BE2C (cell line): ENCODE measurements around the gene GRID1.

Experiments used
- DNase-seq: peaks from one replicate; pipeline ENCODE4 v3.0.0-alpha.2; 2020
- H3K27me3 ChIP-seq: fragments of 250-450 bp; sonication (Bioruptor Pico); 2 replicates; pipeline ENCODE4 v1.5.1; 2020; ENCODE audit warnings: mild to moderate bottlenecking
- H3K36me3 ChIP-seq: fragments of 250-450 bp; sonication (Bioruptor Pico); 2 replicates; pipeline ENCODE4 v1.5.1; 2020; ENCODE audit warnings: mild to moderate bottlenecking
- H3K4me1 ChIP-seq: fragments of 250-450 bp; sonication (Bioruptor Pico); 2 replicates; pipeline ENCODE4 v1.5.1; 2020
- H3K4me3 ChIP-seq: 2 replicates; pipeline ENCODE4 v1.5.1; 2011; ENCODE audit warnings: low read depth, low read length
- H3K9me3 ChIP-seq: fragments of 250-450 bp; sonication (Bioruptor Pico); 2 replicates; pipeline ENCODE4 v1.5.1; 2020
- CTCF ChIP-seq: IDR thresholded peaks from 2 replicates; pipeline ENCODE4 v1.5.1; 2012; ENCODE audit warnings: mild to moderate bottlenecking, low read depth, low read length

Gene GRID1

GRCh38 chr10:86282664-86283465 is 83.7 kb downstream of the GRID1 start:
- no peak for DNase-seq
- H3K4me3 ChIP-seq: no peak overlapping the region
- H3K27me3 ChIP-seq: no peaks in the 10 kb centered on the region
- H3K4me1 ChIP-seq: peaks cover 18% of the 10 kb centered on the region
- TF ChIP-seq CTCF: no peak
- 0 out of 2 replicates have a peak, but pooled peaks cover 2% of the 10 kb centered on the region for H3K36me3 ChIP-seq
- H3K9me3 ChIP-seq: no peaks in the 10 kb centered on the region

GRCh38 chr10:86281396-86281795 is 85.2 kb downstream of the GRID1 start:
- Histone ChIP-seq H3K36me3 (no peaks in the 10 kb centered on the region), H3K4me1 (peaks cover 17% of the 10 kb centered on the region), H3K9me3 (no peaks in the 10 kb centered on the region), H3K27me3 (no peaks in the 10 kb centered on the region), H3K4me3 (no peak overlapping the region)
- no peak for TF ChIP-seq CTCF
- DNase-seq: no peak

DNA sequence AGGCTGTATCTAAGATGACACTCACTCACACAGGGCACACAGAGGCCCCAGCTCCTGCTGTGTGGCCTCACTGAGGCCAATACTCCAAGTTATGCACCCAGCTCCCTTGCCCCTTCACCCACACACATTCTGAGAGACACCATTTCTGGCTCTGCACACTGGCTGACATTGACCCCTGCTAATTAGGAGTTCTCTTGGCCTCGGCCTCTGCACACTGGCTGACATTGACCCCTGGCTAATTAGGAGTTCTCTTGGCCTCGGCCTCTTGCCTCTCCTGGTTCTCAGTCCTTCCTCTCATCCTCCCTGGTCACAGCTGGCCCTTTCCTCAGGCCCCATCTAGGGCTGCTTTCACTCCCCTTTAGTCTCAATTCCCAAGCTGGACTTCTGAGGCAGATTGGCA is 97.3 kb downstream of the GRID1 start:
- TF ChIP-seq CTCF: no peak
- no peak overlapping the region for H3K4me3 ChIP-seq
- no peak for DNase-seq
- H3K27me3 ChIP-seq: no peaks in the 10 kb centered on the region
- H3K36me3 ChIP-seq: no peaks in the 10 kb centered on the region
- no peaks in the 10 kb centered on the region for H3K9me3 ChIP-seq
- peaks cover 36% of the 10 kb centered on the region for H3K4me1 ChIP-seq

DNA sequence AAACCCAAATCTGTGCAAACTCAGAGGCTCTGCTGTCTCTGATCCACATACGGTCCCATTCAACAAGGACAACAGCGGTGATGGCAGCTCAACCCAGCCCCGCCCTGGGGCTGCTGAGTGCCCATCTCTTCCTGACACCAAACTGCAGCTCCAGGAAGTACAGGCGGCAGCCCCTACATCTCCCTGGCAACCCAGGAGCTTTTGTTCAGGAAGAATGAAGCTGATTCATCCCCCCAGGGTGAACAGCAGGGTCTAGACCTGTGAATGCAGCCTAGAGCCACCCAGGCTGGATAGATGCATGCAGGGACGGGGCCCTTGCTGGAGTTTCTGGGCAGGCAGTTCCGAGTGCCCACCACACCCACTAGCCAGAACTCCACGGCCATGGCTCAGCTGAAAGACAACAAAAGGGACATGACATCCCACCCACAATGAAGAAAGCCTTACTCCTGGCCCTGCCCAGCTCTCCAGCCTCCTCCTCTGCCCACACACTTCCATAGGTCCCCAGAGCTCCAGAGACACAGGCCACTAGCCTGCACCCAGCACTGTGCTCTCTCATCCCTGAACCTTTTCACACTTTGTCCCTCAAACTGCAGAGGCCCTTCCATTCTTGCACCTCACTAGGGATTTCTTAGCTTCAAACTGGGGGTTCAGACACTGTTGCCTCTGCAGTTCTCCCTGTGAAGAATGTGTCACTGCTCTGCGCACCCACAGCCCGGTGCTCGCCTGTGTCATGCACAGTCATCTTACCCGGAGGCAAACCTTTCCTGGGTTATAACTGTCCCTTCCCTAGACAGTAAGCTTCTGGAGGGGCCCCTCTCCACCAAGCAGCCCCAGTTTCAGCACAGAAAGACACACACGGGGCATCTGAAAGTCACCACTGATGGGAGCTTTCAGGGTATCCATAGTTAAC is 99.1 kb downstream of the GRID1 start:
- Histone ChIP-seq H3K27me3 (no peaks in the 10 kb centered on the region), H3K36me3 (no peaks in the 10 kb centered on the region), H3K4me3 (no peak overlapping the region), H3K9me3 (no peaks in the 10 kb centered on the region), H3K4me1 (peaks cover 48% of the 10 kb centered on the region)
- DNase-seq: no peak
- TF ChIP-seq CTCF: no peak

DNA sequence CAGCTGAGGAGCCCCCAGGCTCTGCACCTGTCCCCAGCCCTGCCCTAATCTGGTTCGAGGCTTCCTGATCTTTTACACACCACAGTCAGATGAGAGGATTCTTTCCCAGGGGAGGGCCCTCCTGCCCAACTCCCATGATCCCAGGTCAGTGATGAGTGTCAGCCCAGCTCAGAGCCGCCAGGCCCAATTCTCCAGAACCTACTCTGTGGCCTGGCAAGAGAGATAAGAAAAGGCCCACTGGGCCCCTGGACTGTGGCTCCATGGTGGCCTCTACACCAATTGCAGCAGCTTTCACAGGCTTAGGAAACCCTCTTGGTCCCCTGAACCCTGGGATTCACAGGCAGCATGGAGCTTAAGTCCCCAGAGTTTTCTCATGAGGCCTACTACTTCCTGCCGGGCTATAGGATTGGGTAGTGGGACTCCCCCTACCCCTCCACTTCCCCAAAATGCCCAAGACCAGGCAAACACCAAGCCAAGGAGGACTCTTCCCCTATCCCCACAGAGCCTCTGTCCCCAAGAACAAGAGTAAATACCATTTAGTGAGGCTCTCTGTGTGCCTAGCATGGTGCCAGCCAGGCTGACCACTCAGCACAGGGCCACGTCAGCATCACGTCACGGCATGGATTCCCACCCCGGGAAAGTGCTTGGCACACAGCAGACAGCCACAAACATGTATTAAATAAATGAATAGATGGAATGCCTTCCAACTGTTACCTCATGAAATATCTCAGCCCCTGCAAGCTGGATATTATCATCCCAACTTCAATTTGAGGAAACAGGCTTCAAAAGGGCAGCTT is 100.0 kb downstream of the GRID1 start:
- Histone ChIP-seq H3K27me3 (no peaks in the 10 kb centered on the region), H3K9me3 (no peaks in the 10 kb centered on the region), H3K4me1 (peaks cover 57% of the 10 kb centered on the region), H3K4me3 (peak overlapping the region; percentile 14; the same call in 1 of the 2 replicates), H3K36me3 (no peaks in the 10 kb centered on the region)
- no peak for TF ChIP-seq CTCF
- DNase-seq: peak; percentile 30
